Daoy (cell line): ENCODE results near the gene UPK2. TPM values are rescaled to one million over a fixed set of nuclear protein-coding genes. Genes with fewer than 3 reads are reported as not detected.
A peak's percentile ranks its signal among the peaks of the same experiment; 100 is the strongest.

Experiments used
- DNase-seq: peaks from one replicate; pipeline ENCODE4 v3.0.0-alpha.2; 2015; ENCODE audit warnings: low read depth
- total RNA-seq: library from RNA; depleted of rRNA; stranded (reverse); fragments of >200 nt; shearing (Covaris generic); gene quantifications from 2 replicates; pipeline ENCODE4 v1.2.3, GENCODE V29; 2014

Gene UPK2
- total RNA-seq, 1 experiment from 2014 or later = not detected

GRCh38 chr11:118917481-118918127 lies 38.5 kb upstream of the UPK2 start:
- peak; percentile 73 for DNase-seq

- peak; percentile 88 for DNase-seq
Observed at GRCh38 chr11:118918128-118918685, 37.9 kb upstream of the UPK2 start.

GRCh38 chr11:118918686-118919280 lies 37.3 kb upstream of the UPK2 start:
- DNase-seq = peak; percentile 63

- DNase-seq = peak; percentile 71
Observed at GRCh38 chr11:118921121-118921928, 34.8 kb upstream of the UPK2 start.

GRCh38 chr11:118921929-118922744 lies 34.0 kb upstream of the UPK2 start:
- peak; percentile 77 for DNase-seq

GRCh38 chr11:118922745-118923627 lies 33.1 kb upstream of the UPK2 start:
- no peak for DNase-seq

GRCh38 chr11:118923721-118924587 lies 32.1 kb upstream of the UPK2 start:
- DNase-seq = no peak

- peak; percentile 61 for DNase-seq
Observed at GRCh38 chr11:118924591-118925585, 31.2 kb upstream of the UPK2 start.

GRCh38 chr11:118927554-118928100 lies 28.5 kb upstream of the UPK2 start:
- no peak for DNase-seq

- DNase-seq = peak; percentile 90
Observed at GRCh38 chr11:118928101-118928869, 27.8 kb upstream of the UPK2 start.

GRCh38 chr11:118928870-118929500 lies 27.1 kb upstream of the UPK2 start:
- peak; percentile 53 for DNase-seq

- peak; percentile 71 for DNase-seq
Observed at GRCh38 chr11:118929501-118930093, 26.5 kb upstream of the UPK2 start.

- DNase-seq = peak; percentile 72
Observed at GRCh38 chr11:118930094-118930712, 25.9 kb upstream of the UPK2 start.

- DNase-seq = no peak
Observed at GRCh38 chr11:118931571-118931970, 24.5 kb upstream of the UPK2 start.

- no peak for DNase-seq
Observed at GRCh38 chr11:118933486-118933885, 22.6 kb upstream of the UPK2 start.

GRCh38 chr11:118935376-118935775 lies 20.7 kb upstream of the UPK2 start:
- no peak for DNase-seq
